Progenitor cell of endocrine pancreas (in vitro differentiated cells): ENCODE results near the gene TET2. TPM values are rescaled to one million over a fixed set of nuclear protein-coding genes. Genes with fewer than 3 reads are reported as not detected.

Experiments used
- DNase-seq: peaks from one replicate; pipeline ENCODE4 v3.0.0; 2021; ENCODE audit warnings: low spot score; ENCODE audit not compliant: unreplicated experiment
- H3K27ac Mint-ChIP-seq: 2 replicates; pipeline ENCODE4 v1.8.0; 2021; ENCODE audit warnings: mild to moderate bottlenecking, moderate library complexity, mixed read lengths
- H3K27me3 Mint-ChIP-seq: 2 replicates; pipeline ENCODE4 v1.8.0; 2021; ENCODE audit warnings: mixed read lengths
- H3K36me3 Mint-ChIP-seq: 2 replicates; pipeline ENCODE4 v1.8.0; 2022; ENCODE audit warnings: mixed read lengths; ENCODE audit not compliant: insufficient read depth
- H3K4me1 Mint-ChIP-seq: 2 replicates; pipeline ENCODE4 v1.8.0; 2021; ENCODE audit warnings: low read depth, mixed read lengths
- H3K4me3 Mint-ChIP-seq: 2 replicates; pipeline ENCODE4 v1.8.0; 2021; ENCODE audit warnings: low read depth, mild to moderate bottlenecking, moderate library complexity, mixed read lengths
- H3K9me3 Mint-ChIP-seq: 2 replicates; pipeline ENCODE4 v1.8.0; 2021; ENCODE audit warnings: low read depth, mixed read lengths
- CTCF ChIP-seq: fragments of 200-600 bp; sonication (generic); IDR thresholded peaks from one replicate; pipeline ENCODE4 v1.5.0; 2021; ENCODE audit warnings: antibody characterized with exemption, mild to moderate bottlenecking; ENCODE audit not compliant: unreplicated experiment
- total RNA-seq: library from RNA; stranded (reverse); gene quantifications from 2 replicates; pipeline ENCODE4 v1.2.1, GENCODE V29; 2021

Gene TET2
- total RNA-seq, 1 donor from 2014 or later = 37.2 TPM

DNA sequence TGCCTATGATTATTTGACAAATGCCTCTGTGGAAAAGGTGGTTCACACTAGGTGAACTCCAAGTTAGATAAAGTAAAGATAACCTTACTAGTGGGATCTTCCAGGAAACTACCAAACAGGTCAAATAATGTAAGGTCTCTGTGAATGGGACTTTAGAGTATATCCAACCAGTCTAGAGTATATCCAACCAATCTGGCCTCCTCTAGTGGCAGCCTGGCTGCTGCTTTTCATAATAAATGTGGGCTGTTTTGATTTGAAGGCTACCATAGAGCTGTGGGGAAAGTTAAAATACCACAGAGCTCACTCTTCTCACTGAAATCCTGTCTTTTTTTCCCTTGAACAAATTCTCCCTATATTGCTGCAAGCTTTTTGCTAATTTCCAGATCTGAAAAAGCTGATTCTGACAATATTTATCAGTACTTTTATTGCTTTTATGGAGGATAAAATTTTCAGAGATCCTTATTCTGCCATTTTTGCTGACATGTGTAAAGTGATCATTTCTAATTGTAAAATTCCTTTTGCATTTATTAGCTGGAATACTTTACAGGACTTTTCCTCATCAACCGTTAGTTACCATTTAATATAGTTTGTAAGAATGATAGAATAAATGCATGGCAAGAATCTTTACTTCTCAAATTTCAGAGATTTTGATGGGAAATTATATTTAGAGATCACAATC is 111.3 kb downstream of the TET2 start:
- H3K27me3 Mint-ChIP-seq = no peaks in the 10 kb centered on the region
- peak overlapping the region; percentile 71 for H3K27ac Mint-ChIP-seq
- H3K4me1 Mint-ChIP-seq = peaks cover 9% of the 10 kb centered on the region

GRCh38 chr4:105265689-105266088 is 119.0 kb downstream of the TET2 start:
- Mint-ChIP-seq H3K27ac (no peak overlapping the region), H3K27me3 (no peaks in the 10 kb centered on the region), H3K36me3 (peaks cover 26% of the 10 kb centered on the region), H3K9me3 (no peaks in the 10 kb centered on the region), H3K4me1 (no peaks in the 10 kb centered on the region), H3K4me3 (no peak overlapping the region)
- no peak for DNase-seq
- TF ChIP-seq CTCF = no peak

More for the DNA sequence above, 111.3 kb downstream of the TET2 start:
- DNase-seq = no peak
- H3K36me3 Mint-ChIP-seq = peaks cover 26% of the 10 kb centered on the region
- H3K9me3 Mint-ChIP-seq = peaks cover 15% of the 10 kb centered on the region
- no peak overlapping the region for H3K4me3 Mint-ChIP-seq
- TF ChIP-seq CTCF = no peak

DNA sequence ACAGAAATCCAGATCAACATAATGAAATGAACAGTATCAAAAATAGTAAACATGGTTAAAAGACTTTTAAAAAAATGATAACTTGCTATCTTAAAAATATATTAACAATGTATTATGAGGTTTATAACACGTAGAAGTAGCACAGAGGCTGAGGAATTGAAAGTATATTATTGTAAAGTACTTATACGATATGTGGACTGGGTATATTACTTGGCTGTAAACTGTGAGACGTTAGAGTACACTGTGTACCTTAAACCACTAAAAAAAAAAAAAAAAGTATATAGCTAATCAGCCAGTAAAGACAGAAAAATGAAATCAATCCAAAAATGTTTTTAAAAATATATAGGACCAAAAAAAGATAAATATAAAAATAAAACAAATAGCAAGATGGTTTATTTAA is 120.6 kb downstream of the TET2 start:
- Mint-ChIP-seq H3K9me3 (no peaks in the 10 kb centered on the region), H3K27me3 (no peaks in the 10 kb centered on the region), H3K27ac (no peak overlapping the region), H3K4me3 (no peak overlapping the region), H3K4me1 (no peaks in the 10 kb centered on the region), H3K36me3 (peaks cover 25% of the 10 kb centered on the region)
- no peak for DNase-seq
- no peak for TF ChIP-seq CTCF

GRCh38 chr4:105272002-105272401 is 125.3 kb downstream of the TET2 start:
- no peaks in the 10 kb centered on the region for H3K9me3 Mint-ChIP-seq
- no peak overlapping the region for H3K4me3 Mint-ChIP-seq
- TF ChIP-seq CTCF = no peak
- H3K27me3 Mint-ChIP-seq = no peaks in the 10 kb centered on the region
- H3K4me1 Mint-ChIP-seq = no peaks in the 10 kb centered on the region
- DNase-seq = no peak
- H3K27ac Mint-ChIP-seq = peak overlapping the region; percentile 8
- peaks cover 36% of the 10 kb centered on the region for H3K36me3 Mint-ChIP-seq

DNA sequence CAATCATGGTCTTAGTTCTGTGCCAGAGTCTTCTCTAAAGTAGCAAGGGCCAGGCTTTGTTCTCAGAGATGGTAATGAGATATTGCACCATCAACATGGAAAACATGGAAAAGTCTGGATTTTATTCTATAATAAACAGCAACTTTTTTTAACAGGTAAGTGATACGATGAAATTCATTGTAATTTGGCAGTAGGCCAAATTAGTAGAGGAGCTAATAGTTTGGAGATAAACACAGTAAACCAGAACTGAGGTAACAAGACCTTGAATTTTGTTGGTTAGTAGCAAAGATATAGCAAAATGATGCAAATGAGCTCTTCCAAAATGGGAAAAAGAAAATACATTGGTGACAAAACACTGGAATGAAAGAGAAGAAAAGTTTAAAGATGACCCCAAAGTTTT is 126.6 kb downstream of the TET2 start:
- TF ChIP-seq CTCF = no peak
- Mint-ChIP-seq H3K27ac (no peak overlapping the region), H3K36me3 (peaks cover 36% of the 10 kb centered on the region), H3K27me3 (no peaks in the 10 kb centered on the region), H3K4me1 (no peaks in the 10 kb centered on the region), H3K4me3 (no peak overlapping the region), H3K9me3 (no peaks in the 10 kb centered on the region)
- DNase-seq = no peak
